OCI-LY1 (cell line): ENCODE results near the gene SEL1L3.

ENCODE experiments used
- H2AFZ ChIP-seq: fragments of 200-600 bp; sonication (generic), shearing (Covaris generic); 2 replicates; pipeline ENCODE4 v1.6.0; 2014; ENCODE audit warnings: antibody characterized with exemption, mild to moderate bottlenecking, low read length
- H3F3A ChIP-seq: fragments of 200-600 bp; sonication (generic), shearing (Covaris generic); 2 replicates; pipeline ENCODE4 v1.6.0; 2014; ENCODE audit warnings: mild to moderate bottlenecking, antibody characterized with exemption, low read length, moderate library complexity; ENCODE audit not compliant: insufficient read depth
- H3K27ac ChIP-seq: fragments of 200-600 bp; sonication (generic); 2 replicates; pipeline ENCODE4 v1.5.1; 2014; ENCODE audit warnings: low read length, mixed run types, mild to moderate bottlenecking, low read depth; ENCODE audit not compliant: poor library complexity, severe bottlenecking
- H3K27me3 ChIP-seq: fragments of 200-600 bp; sonication (generic); 2 replicates; pipeline ENCODE4 v1.6.0; 2014; ENCODE audit warnings: antibody characterized with exemption, mild to moderate bottlenecking, low read length, moderate library complexity; ENCODE audit not compliant: insufficient read depth
- H3K36me3 ChIP-seq: fragments of 200-600 bp; sonication (generic); 2 replicates; pipeline ENCODE4 v1.6.1; 2014; ENCODE audit warnings: mild to moderate bottlenecking, antibody characterized with exemption, low read length, moderate library complexity, mixed read lengths; ENCODE audit not compliant: insufficient read depth
- H3K4me1 ChIP-seq: fragments of 200-600 bp; sonication (generic); 2 replicates; pipeline ENCODE4 v1.5.1; 2014; ENCODE audit warnings: mild to moderate bottlenecking, low read length, moderate library complexity; ENCODE audit not compliant: insufficient read depth, severe bottlenecking
- H3K4me2 ChIP-seq: fragments of 200-600 bp; sonication (generic), shearing (Covaris generic); 2 replicates; pipeline ENCODE4 v1.6.1; 2014; ENCODE audit warnings: low read length
- H3K4me3 ChIP-seq: fragments of 200-600 bp; sonication (generic); 2 replicates; pipeline ENCODE4 v1.5.1; 2014; ENCODE audit warnings: low read length, low read depth, mild to moderate bottlenecking, mixed read lengths; ENCODE audit not compliant: poor library complexity, severe bottlenecking
- H3K79me2 ChIP-seq: fragments of 200-600 bp; shearing (Covaris generic); 2 replicates; pipeline ENCODE4 v1.6.1; 2016; ENCODE audit warnings: mixed run types, low read length, mixed read lengths; ENCODE audit not compliant: insufficient read depth
- H3K9ac ChIP-seq: fragments of 200-600 bp; sonication (generic), shearing (Covaris generic); 2 replicates; pipeline ENCODE4 v1.6.1; 2014; ENCODE audit warnings: mild to moderate bottlenecking, low read length, mixed read lengths
- H3K9me2 ChIP-seq: fragments of 200-600 bp; sonication (generic), shearing (Covaris generic); 2 replicates; pipeline ENCODE4 v1.6.1; 2014; ENCODE audit warnings: low read depth, mild to moderate bottlenecking, low read length, mixed read lengths
- H3K9me3 ChIP-seq: fragments of 200-600 bp; shearing (Covaris generic); 2 replicates; pipeline ENCODE4 v1.6.1; 2014; ENCODE audit warnings: low read length, mixed read lengths
- H4K20me1 ChIP-seq: fragments of 200-600 bp; sonication (generic), shearing (Covaris generic); 2 replicates; pipeline ENCODE4 v1.6.0; 2016; ENCODE audit warnings: mild to moderate bottlenecking, low read length; ENCODE audit not compliant: insufficient read depth
- EZH2 ChIP-seq: fragments of 200-600 bp; sonication (generic), shearing (Covaris generic); IDR thresholded peaks from 2 replicates; pipeline ENCODE4 v1.8.0; 2017; ENCODE audit warnings: borderline replicate concordance, mixed run types, mild to moderate bottlenecking, antibody characterized with exemption, low read length, moderate library complexity, mixed read lengths
- TF ChIP-seq, protein P1 (sequence below): fragments of 200-600 bp; sonication (generic), shearing (Covaris generic); IDR thresholded peaks from 2 replicates; pipeline ENCODE4 v1.5.1; 2017; ENCODE audit warnings: mild to moderate bottlenecking, antibody characterized with exemption, low read length, moderate library complexity, mixed read lengths

SEL1L3 gene

GRCh38 chr4:25729564-25729963 lies 133.2 kb downstream of the SEL1L3 start:
- no peaks in the 10 kb centered on the region for H3K27me3 ChIP-seq
- no peak overlapping the region for H3K9ac ChIP-seq
- no peaks in the 10 kb centered on the region for H3K79me2 ChIP-seq
- no peaks in the 10 kb centered on the region for H3K9me3 ChIP-seq
- no peak overlapping the region for H3K27ac ChIP-seq
- H3K36me3 ChIP-seq: no peaks in the 10 kb centered on the region
- no peaks in the 10 kb centered on the region for H3F3A ChIP-seq
- no peak for TF ChIP-seq EZH2
- TF ChIP-seq, protein P1, sequence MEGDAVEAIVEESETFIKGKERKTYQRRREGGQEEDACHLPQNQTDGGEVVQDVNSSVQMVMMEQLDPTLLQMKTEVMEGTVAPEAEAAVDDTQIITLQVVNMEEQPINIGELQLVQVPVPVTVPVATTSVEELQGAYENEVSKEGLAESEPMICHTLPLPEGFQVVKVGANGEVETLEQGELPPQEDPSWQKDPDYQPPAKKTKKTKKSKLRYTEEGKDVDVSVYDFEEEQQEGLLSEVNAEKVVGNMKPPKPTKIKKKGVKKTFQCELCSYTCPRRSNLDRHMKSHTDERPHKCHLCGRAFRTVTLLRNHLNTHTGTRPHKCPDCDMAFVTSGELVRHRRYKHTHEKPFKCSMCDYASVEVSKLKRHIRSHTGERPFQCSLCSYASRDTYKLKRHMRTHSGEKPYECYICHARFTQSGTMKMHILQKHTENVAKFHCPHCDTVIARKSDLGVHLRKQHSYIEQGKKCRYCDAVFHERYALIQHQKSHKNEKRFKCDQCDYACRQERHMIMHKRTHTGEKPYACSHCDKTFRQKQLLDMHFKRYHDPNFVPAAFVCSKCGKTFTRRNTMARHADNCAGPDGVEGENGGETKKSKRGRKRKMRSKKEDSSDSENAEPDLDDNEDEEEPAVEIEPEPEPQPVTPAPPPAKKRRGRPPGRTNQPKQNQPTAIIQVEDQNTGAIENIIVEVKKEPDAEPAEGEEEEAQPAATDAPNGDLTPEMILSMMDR: no peak
- no peaks in the 10 kb centered on the region for H3K9me2 ChIP-seq
- no peak overlapping the region for H3K4me3 ChIP-seq
- H2AFZ ChIP-seq: no peak overlapping the region
- H4K20me1 ChIP-seq: no peaks in the 10 kb centered on the region
- no peaks in the 10 kb centered on the region for H3K4me1 ChIP-seq
- H3K4me2 ChIP-seq: no peak overlapping the region

DNA sequence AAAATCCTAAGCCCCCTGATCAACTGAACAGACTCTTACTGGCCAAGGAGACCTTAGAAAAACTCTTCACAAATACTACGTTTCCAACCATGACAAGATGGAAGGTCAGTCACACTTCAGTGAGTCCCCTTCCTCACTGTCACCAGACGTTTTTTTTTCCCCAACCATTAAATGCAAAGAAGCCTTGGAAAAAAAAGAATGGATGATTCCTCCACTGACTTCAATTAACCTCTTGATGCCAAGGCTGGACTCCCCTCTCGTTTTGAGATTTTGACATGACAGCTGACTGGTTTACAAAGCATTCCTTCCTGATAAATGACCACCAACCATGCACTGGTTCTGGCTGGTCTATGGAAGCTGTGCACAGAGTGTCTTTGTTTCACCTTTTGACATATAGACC lies 133.9 kb downstream of the SEL1L3 start:
- Histone ChIP-seq H3K9me3 (no peaks in the 10 kb centered on the region), H3K4me3 (no peak overlapping the region), H3K9me2 (no peaks in the 10 kb centered on the region), H3K79me2 (no peaks in the 10 kb centered on the region), H3K36me3 (no peaks in the 10 kb centered on the region), H3K9ac (no peak overlapping the region), H3K4me1 (no peaks in the 10 kb centered on the region), H3K27me3 (no peaks in the 10 kb centered on the region), H3K27ac (no peak overlapping the region), H4K20me1 (no peaks in the 10 kb centered on the region), H3F3A (no peaks in the 10 kb centered on the region), H3K4me2 (no peak overlapping the region), H2AFZ (no peak overlapping the region)
- TF ChIP-seq, protein P1: no peak

DNA sequence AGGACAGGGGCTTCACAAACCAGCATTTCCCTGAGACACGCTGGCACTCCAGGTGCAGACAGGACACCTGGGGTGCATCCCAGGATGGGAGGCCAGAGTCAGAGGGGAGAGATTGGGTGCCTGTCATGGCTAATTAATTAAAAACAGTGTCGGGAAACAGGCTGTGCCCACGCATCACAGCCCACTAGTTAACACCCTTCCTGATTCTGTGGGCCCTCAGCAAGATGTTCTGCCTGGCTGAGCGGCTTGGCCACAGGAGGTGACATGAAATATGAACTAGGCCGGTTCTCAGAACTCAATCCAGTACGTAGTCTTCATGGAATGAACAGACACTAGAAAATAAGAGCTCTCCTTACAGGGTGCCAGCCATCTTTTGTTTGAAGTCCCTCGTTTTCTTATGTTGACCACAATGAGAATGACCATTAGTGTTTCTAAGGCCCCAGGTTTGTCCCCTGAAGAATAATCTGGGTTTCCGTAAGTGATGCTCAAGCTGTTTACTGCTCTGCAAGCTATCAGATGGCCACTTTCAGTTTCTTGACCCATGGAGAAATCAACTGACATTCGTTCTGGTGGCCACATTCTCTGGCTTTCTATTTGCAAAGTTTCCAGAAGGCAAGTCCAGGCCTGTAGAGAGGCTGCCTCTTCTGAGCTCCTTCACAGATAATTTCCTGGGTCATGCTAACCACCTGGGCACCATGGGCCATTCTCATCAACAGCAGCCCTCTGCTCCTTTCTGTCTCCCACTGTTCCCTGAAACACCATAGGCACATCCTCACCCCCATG lies 134.9 kb downstream of the SEL1L3 start:
- Histone ChIP-seq H3K27ac (no peak overlapping the region), H2AFZ (no peak overlapping the region), H3K9me2 (no peaks in the 10 kb centered on the region), H3K36me3 (no peaks in the 10 kb centered on the region), H3K4me2 (no peak overlapping the region), H3K9me3 (no peaks in the 10 kb centered on the region), H3K4me1 (no peaks in the 10 kb centered on the region), H3K79me2 (no peaks in the 10 kb centered on the region), H3K9ac (no peak overlapping the region), H4K20me1 (no peaks in the 10 kb centered on the region), H3K4me3 (no peak overlapping the region), H3F3A (no peaks in the 10 kb centered on the region), H3K27me3 (no peaks in the 10 kb centered on the region)
- TF ChIP-seq EZH2: no peak
- TF ChIP-seq, protein P1: no peak
